ENCODE data around the gene PSMB5. TPM values are rescaled to one million over a fixed set of nuclear protein-coding genes. Genes with fewer than 3 reads are reported as not detected.

Gene PSMB5
- polyA plus RNA-seq (2013, experiment 1 of 2), result 136 TPM
- polyA plus RNA-seq (2013, experiment 2 of 2), result 135 TPM

DNA sequence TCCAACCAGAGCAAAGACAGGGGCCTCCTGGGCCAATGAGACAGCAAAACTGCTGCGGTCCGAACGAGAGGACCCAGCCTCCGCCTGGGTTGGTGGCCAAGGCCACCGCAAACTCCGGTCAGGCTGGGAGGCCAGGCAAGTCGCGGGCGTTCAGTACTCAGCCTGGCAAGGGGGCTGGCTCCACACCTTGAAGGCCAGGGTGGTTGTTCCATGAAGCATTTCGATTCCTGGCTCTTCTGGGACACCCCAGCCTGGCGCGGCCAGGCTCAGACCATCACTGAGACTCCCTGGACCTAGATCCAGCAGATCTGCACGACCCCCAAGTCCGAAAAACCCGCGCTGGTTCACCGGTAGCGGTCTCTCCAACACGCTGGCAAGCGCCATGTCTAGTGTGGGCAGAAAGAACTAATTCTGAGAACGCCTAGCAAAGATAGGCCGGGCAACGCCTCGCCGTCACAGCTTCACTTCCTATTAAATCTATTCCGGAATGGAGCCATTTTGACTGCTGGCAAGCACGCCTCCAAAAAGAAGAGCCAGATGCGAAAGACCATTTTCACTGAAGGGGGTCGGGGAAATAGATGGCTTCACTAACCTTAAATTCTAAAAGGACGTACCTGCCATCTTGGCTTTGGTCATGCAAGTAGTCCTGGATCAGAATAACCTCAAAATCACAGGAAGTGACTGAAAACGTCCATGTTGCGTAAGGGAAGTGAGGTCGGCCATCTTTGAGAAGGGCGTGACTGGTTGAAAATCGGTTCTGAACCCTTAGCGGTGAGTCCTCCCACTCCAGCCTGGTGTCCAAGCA lies at the start of gene PSMB5:
Gene PSMB5 (minus strand): TSS at position 403 of the 805 bp plus-strand sequence. CDS start 19 bp downstream, at position 384.
- peak within 1 kb of the TSS; percentile 75 for H4K8ac ChIP-seq (ENCODE audit: low read depth, low read length)
- H3K4ac ChIP-seq (ENCODE audit: low read length), result peak within 1 kb of the TSS; percentile 79
- no peak within 1 kb of the TSS for H3K14ac ChIP-seq (ENCODE audit: low read length)
- H2AFZ ChIP-seq (ENCODE audit: low read length), result peak within 1 kb of the TSS; percentile 89
- H3K4me3 ChIP-seq (ENCODE audit: low read length in 2 of 2), result peak within 1 kb of the TSS; percentile 83 to 95
- peak within 1 kb of the TSS; percentile 89 for H3K9ac ChIP-seq (ENCODE audit: low read depth, low read length, poor library complexity)
- WGBS, 2 donors (ENCODE audit: extremely low coverage in 2 of 2, insufficient read length in 2 of 2, insufficient replicate concordance in 1 of 2), result no CpG with 5 or more reads among the region's 36 CpGs
- peak within 1 kb of the TSS; percentile 30 for H3K23ac ChIP-seq (ENCODE audit: low read depth, low read length, poor library complexity)
- no peak within 1 kb of the TSS for H2BK12ac ChIP-seq (ENCODE audit: low read length)
- peaks cover 0 to 7% of the 10 kb centered on the region in 2 donors for H3K4me1 ChIP-seq (ENCODE audit: control insufficient read depth in 2 of 2, insufficient read depth in 1 of 2, low read depth in 1 of 2, low read length in 2 of 2)
- H2BK120ac ChIP-seq (ENCODE audit: low read depth, low read length), result peak within 1 kb of the TSS; percentile 33
- peak within 1 kb of the TSS; percentile 67 for H3K4me2 ChIP-seq (ENCODE audit: insufficient read depth, low read length, poor library complexity, severe bottlenecking)
- peak within 1 kb of the TSS; percentile 87 for H3K18ac ChIP-seq (ENCODE audit: low read length)
- H3K27me3 ChIP-seq (ENCODE audit: control insufficient read depth in 3 of 3, insufficient read depth in 3 of 3, low read depth in 1 of 3, low read length in 3 of 3), result no peaks in the 10 kb centered on the region
- H2AK5ac ChIP-seq (ENCODE audit: low read depth, low read length), result peak within 1 kb of the TSS; percentile 82
- peaks cover 4% of the 10 kb centered on the region for H3K79me1 ChIP-seq (ENCODE audit: low read depth, low read length)
- peak within 1 kb of the TSS; percentile 84 for H3K27ac ChIP-seq (replicated peaks; ENCODE audit: low read length)
- no peaks in the 10 kb centered on the region for H3K9me3 ChIP-seq (replicated peaks in 1 of 2; ENCODE audit: control insufficient read depth in 2 of 2, insufficient read depth in 1 of 2, low read depth in 1 of 2, low read length in 2 of 2)
- H4K91ac ChIP-seq (ENCODE audit: low read depth, low read length, poor library complexity), result no peak within 1 kb of the TSS
- DNase-seq (ENCODE audit: low spot score), result peak; percentile 88
- H2BK5ac ChIP-seq (ENCODE audit: low read length), result no peak within 1 kb of the TSS
- H2BK15ac ChIP-seq (ENCODE audit: low read length), result peak within 1 kb of the TSS; percentile 3
- H3K36me3 ChIP-seq (replicated peaks in 1 of 2; ENCODE audit: control insufficient read depth in 2 of 2, insufficient read depth in 2 of 2, low read length in 2 of 2), result peaks cover 12 to 32% of the 10 kb centered on the region in 2 donors

DNA sequence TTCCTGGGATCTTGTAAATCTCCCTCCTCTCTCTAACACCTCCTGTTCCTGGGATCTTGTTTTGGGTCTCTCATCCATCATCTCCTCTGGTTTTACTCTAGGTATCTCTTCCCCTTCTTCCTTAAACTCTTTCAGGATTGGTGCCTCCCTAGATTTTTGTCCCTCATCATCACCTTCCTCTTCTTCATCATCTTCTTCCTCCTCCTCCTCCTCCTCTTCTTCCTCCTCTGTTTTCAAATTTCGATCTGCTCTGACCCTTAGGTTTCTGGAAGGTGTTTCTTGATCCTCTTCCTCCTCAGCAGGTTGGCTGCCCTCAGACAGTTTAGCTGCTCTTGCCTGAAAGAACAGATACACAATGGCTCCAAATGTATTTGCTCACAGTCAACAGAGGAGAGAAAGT lies 45.8 kb upstream of the PSMB5 start:
- H2AFZ ChIP-seq (ENCODE audit: low read length), result no peak overlapping the region
- peaks cover 0 to 3% of the 10 kb centered on the region in 2 donors for H3K4me1 ChIP-seq (ENCODE audit: control insufficient read depth in 2 of 2, insufficient read depth in 1 of 2, low read depth in 1 of 2, low read length in 2 of 2)
- H2AK5ac ChIP-seq (ENCODE audit: low read depth, low read length), result no peak overlapping the region
- no peak overlapping the region for H3K4me3 ChIP-seq (ENCODE audit: low read length in 2 of 2)
- H3K36me3 ChIP-seq (replicated peaks in 1 of 2; ENCODE audit: control insufficient read depth in 2 of 2, insufficient read depth in 2 of 2, low read length in 2 of 2), result peaks cover 41 to 99% of the 10 kb centered on the region in 2 donors
- no CpG with 5 or more reads among the region's 1 CpG for WGBS, 2 donors (ENCODE audit: extremely low coverage in 2 of 2, insufficient read length in 2 of 2, insufficient replicate concordance in 1 of 2)
- no peak overlapping the region for H2BK5ac ChIP-seq (ENCODE audit: low read length)
- DNase-seq (ENCODE audit: low spot score), result no peak
- no peak overlapping the region for H3K9ac ChIP-seq (ENCODE audit: low read depth, low read length, poor library complexity)
- no peak overlapping the region for H3K23ac ChIP-seq (ENCODE audit: low read depth, low read length, poor library complexity)
- H2BK12ac ChIP-seq (ENCODE audit: low read length), result no peak overlapping the region
- H3K4ac ChIP-seq (ENCODE audit: low read length), result no peak overlapping the region
- no peak overlapping the region for H3K18ac ChIP-seq (ENCODE audit: low read length)
- no peak overlapping the region for H3K27ac ChIP-seq (replicated peaks; ENCODE audit: low read length)
- no peak overlapping the region for H3K14ac ChIP-seq (ENCODE audit: low read length)
- no peak overlapping the region for H4K91ac ChIP-seq (ENCODE audit: low read depth, low read length, poor library complexity)
- no peaks in the 10 kb centered on the region for H3K79me1 ChIP-seq (ENCODE audit: low read depth, low read length)
- H4K8ac ChIP-seq (ENCODE audit: low read depth, low read length), result no peak overlapping the region
- no peak overlapping the region for H3K4me2 ChIP-seq (ENCODE audit: insufficient read depth, low read length, poor library complexity, severe bottlenecking)
- H2BK120ac ChIP-seq (ENCODE audit: low read depth, low read length), result no peak overlapping the region
- no peaks in the 10 kb centered on the region for H3K9me3 ChIP-seq (replicated peaks in 1 of 2; ENCODE audit: control insufficient read depth in 2 of 2, insufficient read depth in 1 of 2, low read depth in 1 of 2, low read length in 2 of 2)
- H3K27me3 ChIP-seq (ENCODE audit: control insufficient read depth in 3 of 3, insufficient read depth in 3 of 3, low read depth in 1 of 3, low read length in 3 of 3), result no peaks in the 10 kb centered on the region
- no peak overlapping the region for H2BK15ac ChIP-seq (ENCODE audit: low read length)

DNA sequence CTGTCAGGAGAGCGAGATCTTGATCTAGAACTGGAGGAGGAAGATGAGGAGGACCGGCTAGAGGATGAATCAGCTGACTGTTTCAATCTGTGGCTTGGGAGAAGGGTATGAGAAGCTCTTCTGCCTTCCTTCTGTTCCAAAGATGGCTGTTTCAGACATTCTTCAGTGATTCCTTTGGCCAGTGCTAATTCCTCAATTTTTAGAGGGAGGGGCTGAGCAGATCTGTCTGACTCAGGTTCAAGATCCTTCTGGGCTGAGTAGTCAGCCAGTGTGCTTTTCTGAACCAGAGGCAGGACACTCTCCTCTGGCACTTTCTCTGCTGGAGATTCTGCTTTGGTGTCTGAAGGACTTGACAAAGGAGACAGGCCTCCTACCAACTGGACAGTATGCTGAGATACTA lies 45.0 kb upstream of the PSMB5 start:
- DNase-seq (ENCODE audit: low spot score), result no peak
- H2BK15ac ChIP-seq (ENCODE audit: low read length), result no peak overlapping the region
- H3K23ac ChIP-seq (ENCODE audit: low read depth, low read length, poor library complexity), result no peak overlapping the region
- peaks cover 0 to 3% of the 10 kb centered on the region in 2 donors for H3K4me1 ChIP-seq (ENCODE audit: control insufficient read depth in 2 of 2, insufficient read depth in 1 of 2, low read depth in 1 of 2, low read length in 2 of 2)
- H2BK5ac ChIP-seq (ENCODE audit: low read length), result no peak overlapping the region
- no peaks in the 10 kb centered on the region for H3K9me3 ChIP-seq (replicated peaks in 1 of 2; ENCODE audit: control insufficient read depth in 2 of 2, insufficient read depth in 1 of 2, low read depth in 1 of 2, low read length in 2 of 2)
- H3K4me2 ChIP-seq (ENCODE audit: insufficient read depth, low read length, poor library complexity, severe bottlenecking), result no peak overlapping the region
- no peak overlapping the region for H2BK12ac ChIP-seq (ENCODE audit: low read length)
- no peak overlapping the region for H3K27ac ChIP-seq (replicated peaks; ENCODE audit: low read length)
- no peak overlapping the region for H2AK5ac ChIP-seq (ENCODE audit: low read depth, low read length)
- no peak overlapping the region for H2AFZ ChIP-seq (ENCODE audit: low read length)
- peaks cover 40 to 99% of the 10 kb centered on the region in 2 donors for H3K36me3 ChIP-seq (replicated peaks in 1 of 2; ENCODE audit: control insufficient read depth in 2 of 2, insufficient read depth in 2 of 2, low read length in 2 of 2)
- H3K9ac ChIP-seq (ENCODE audit: low read depth, low read length, poor library complexity), result no peak overlapping the region
- no peak overlapping the region for H4K8ac ChIP-seq (ENCODE audit: low read depth, low read length)
- no peak overlapping the region for H4K91ac ChIP-seq (ENCODE audit: low read depth, low read length, poor library complexity)
- H3K4me3 ChIP-seq (ENCODE audit: low read length in 2 of 2), result no peak overlapping the region
- no peak overlapping the region for H3K18ac ChIP-seq (ENCODE audit: low read length)
- no CpG with 5 or more reads among the region's 2 CpGs for WGBS, 2 donors (ENCODE audit: extremely low coverage in 2 of 2, insufficient read length in 2 of 2, insufficient replicate concordance in 1 of 2)
- H3K27me3 ChIP-seq (ENCODE audit: control insufficient read depth in 3 of 3, insufficient read depth in 3 of 3, low read depth in 1 of 3, low read length in 3 of 3), result no peaks in the 10 kb centered on the region
- H3K4ac ChIP-seq (ENCODE audit: low read length), result no peak overlapping the region
- no peak overlapping the region for H3K14ac ChIP-seq (ENCODE audit: low read length)
- no peak overlapping the region for H2BK120ac ChIP-seq (ENCODE audit: low read depth, low read length)
- no peaks in the 10 kb centered on the region for H3K79me1 ChIP-seq (ENCODE audit: low read depth, low read length)

DNA sequence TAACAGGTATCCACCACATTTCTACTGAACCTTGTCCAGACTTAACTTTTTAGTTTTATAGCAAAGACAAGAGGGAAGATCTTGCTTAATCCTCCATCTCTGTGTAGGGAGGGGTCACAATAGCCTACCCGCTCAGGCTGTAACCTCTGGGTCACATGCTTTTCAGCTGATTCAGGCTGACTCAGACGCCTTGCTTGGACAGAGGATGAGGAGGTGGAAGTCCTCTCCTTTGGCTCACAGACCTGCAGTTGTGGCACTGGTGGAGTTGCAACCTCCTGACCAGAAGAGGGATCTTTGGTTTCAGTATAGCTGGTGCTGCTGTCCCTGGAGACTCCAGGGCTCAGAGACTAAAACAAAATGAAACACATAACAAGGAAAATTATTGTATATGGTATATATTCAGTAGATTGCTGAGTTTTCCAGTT lies 44.0 kb upstream of the PSMB5 start:
- Histone ChIP-seq H3K4me1 (ENCODE audit: control insufficient read depth in 2 of 2, insufficient read depth in 1 of 2, low read depth in 1 of 2, low read length in 2 of 2) (peaks cover 0 to 3% of the 10 kb centered on the region in 2 donors), H3K4me3 (ENCODE audit: low read length in 2 of 2) (no peak overlapping the region)
- DNase-seq (ENCODE audit: low spot score), result no peak

More for the DNA sequence above, 44.0 kb upstream of the PSMB5 start:
- H3K79me1 ChIP-seq (ENCODE audit: low read depth, low read length), result no peaks in the 10 kb centered on the region
- H3K4ac ChIP-seq (ENCODE audit: low read length), result no peak overlapping the region
- no peaks in the 10 kb centered on the region for H3K27me3 ChIP-seq (ENCODE audit: control insufficient read depth in 3 of 3, insufficient read depth in 3 of 3, low read depth in 1 of 3, low read length in 3 of 3)
- peaks cover 41 to 96% of the 10 kb centered on the region in 2 donors for H3K36me3 ChIP-seq (replicated peaks in 1 of 2; ENCODE audit: control insufficient read depth in 2 of 2, insufficient read depth in 2 of 2, low read length in 2 of 2)
- no peak overlapping the region for H3K18ac ChIP-seq (ENCODE audit: low read length)
- no peak overlapping the region for H2BK15ac ChIP-seq (ENCODE audit: low read length)
- no CpG with 5 or more reads among the region's 2 CpGs for WGBS, 2 donors (ENCODE audit: extremely low coverage in 2 of 2, insufficient read length in 2 of 2, insufficient replicate concordance in 1 of 2)
- H2BK120ac ChIP-seq (ENCODE audit: low read depth, low read length), result no peak overlapping the region
- no peak overlapping the region for H4K91ac ChIP-seq (ENCODE audit: low read depth, low read length, poor library complexity)
- no peaks in the 10 kb centered on the region for H3K9me3 ChIP-seq (replicated peaks in 1 of 2; ENCODE audit: control insufficient read depth in 2 of 2, insufficient read depth in 1 of 2, low read depth in 1 of 2, low read length in 2 of 2)
- no peak overlapping the region for H2AFZ ChIP-seq (ENCODE audit: low read length)
- no peak overlapping the region for H3K4me2 ChIP-seq (ENCODE audit: insufficient read depth, low read length, poor library complexity, severe bottlenecking)
- H3K9ac ChIP-seq (ENCODE audit: low read depth, low read length, poor library complexity), result peak overlapping the region; percentile 33
- no peak overlapping the region for H2BK12ac ChIP-seq (ENCODE audit: low read length)
- H3K23ac ChIP-seq (ENCODE audit: low read depth, low read length, poor library complexity), result peak overlapping the region; percentile 87
- no peak overlapping the region for H3K14ac ChIP-seq (ENCODE audit: low read length)
- no peak overlapping the region for H3K27ac ChIP-seq (replicated peaks; ENCODE audit: low read length)
- H2BK5ac ChIP-seq (ENCODE audit: low read length), result no peak overlapping the region
- H2AK5ac ChIP-seq (ENCODE audit: low read depth, low read length), result no peak overlapping the region
- no peak overlapping the region for H4K8ac ChIP-seq (ENCODE audit: low read depth, low read length)
